CD1c-positive myeloid dendritic cell (primary cell): ENCODE measurements around the gene PLXNB2.
"Not testable (repeated sequence)": the region's sequence is repeated elsewhere in the genome, so short reads cannot be mapped to it uniquely, and the experiment has no call there.

ENCODE experiments used
- DNase-seq: peaks from one replicate; pipeline ENCODE4 v3.0.0-alpha.2; 2016; ENCODE audit errors: extremely low spot score

The PLXNB2 gene

DNA sequence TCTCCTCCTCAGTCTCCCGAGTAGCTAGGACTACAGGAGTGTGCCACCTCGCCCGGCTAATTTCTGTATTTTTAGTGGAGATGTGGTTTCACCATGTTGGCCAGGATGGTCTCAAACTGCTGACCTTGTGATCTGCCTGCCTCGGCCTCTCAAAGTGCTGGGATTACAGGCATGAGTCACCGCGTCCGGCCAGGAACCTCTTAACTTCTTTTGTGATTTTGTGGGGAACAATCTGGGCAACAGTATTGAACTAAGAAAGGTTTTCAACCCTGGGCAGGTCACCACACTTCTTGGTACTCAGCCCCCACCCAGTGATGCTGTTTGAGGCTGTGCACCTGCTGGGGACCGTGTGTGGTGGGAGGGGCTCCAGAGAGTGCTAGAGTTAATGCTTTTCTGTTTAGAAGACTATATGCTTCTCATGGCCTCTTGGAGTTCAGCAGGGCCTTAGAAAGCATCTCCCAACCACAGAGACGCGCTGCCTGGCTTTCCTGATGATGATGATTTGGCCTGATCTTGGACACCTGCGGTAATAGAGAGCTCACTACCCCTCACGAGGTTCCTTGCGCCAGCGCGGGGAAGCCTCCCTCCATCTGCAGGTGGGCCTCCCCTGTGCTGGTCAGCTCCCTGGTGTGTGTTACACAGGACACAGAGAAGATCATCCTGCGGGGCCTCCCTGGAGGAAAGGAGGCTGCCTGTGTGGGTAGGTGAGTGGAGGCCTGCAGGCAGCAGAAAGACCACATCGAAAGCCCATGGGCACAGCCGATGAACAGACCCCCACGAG, 18.2 kb upstream of the PLXNB2 start:
- no peak for DNase-seq

DNA sequence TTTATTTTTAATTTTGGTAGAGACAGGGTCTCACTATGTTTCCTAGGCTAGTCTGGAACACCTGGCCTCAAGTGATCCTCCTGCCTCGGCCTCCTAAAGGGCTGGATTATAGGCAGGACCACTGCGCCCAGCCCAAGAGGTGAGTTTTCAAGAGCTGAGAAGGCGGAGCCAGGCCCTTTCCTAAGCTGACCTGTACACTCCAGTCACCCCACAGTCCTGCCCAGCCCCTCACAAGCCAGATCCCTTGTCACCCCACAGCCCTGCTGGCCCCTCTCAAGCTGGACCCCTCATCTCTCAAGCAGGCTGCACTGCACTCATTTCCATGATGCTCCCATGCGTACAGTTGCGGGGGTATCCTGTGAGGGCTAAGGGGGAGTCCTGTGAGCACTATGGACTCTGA, 16.5 kb upstream of the PLXNB2 start:
- DNase-seq: no peak

DNA sequence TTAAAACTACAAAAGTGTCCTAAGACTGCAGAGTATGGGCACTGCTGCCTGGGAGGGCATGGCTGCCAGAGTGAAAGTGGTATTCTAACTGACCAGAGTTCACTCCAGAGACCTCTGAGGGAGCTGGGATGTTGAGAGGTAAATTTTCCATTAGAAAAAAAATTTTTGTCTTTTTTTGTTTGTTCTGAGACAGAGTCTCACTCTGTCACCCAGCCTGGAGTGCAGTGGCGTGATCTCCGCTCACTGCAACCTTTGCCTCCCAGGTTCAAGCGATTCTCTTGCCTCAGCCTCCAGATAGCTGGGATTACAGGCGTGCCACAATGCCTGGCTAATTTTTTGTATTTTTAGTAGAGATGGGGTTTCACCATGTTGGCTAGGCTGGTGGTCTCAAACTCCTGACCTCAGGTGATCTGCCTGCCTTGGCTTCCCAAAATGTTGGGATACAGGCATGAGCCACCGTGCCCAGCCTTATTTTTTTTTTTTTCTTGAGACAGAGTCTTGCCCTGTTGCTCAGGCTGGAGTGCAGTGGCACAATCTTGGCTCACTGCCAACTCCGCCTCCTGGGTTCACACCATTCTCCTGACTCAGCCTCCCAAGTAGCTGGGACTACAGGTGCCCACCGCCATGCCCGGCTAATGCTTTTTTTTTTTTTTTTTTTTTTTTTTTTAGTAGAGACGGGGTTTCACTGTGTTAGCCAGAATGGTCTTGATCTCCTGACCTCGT, 15.1 kb upstream of the PLXNB2 start:
- not testable (repeated sequence) for DNase-seq

DNA sequence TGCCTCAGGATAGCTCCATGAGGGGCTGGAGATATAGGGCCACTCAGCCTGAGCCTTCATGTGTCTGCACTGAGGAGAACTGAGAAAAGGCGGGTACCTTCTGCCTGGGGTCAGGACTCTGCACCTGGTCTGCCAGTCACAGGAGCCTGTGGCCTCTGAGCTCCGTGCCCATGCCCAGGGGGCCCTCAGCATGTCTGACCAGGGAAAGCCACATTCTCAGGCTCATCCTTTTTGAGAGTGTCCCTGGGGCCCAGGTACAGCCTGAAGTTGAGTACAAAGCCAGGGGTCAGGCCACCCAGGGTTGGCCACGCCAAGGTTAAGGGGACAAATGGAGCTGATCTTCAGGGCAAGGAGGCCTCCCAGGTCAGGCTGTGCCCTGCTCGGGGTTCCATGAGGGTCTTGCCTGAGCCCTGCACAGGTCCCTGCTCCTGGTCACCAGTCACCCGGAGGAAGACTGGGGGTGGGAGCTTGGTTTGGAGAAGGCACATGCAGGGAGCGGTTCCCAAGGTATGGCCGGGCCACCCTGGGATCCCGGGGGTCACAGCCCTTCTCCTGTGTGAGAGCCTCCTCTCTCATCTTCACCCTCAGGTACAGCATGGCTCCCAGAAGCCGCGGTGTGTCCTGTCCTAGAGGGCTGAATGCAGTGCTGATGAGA, 13.4 kb upstream of the PLXNB2 start:
- no peak for DNase-seq

DNA sequence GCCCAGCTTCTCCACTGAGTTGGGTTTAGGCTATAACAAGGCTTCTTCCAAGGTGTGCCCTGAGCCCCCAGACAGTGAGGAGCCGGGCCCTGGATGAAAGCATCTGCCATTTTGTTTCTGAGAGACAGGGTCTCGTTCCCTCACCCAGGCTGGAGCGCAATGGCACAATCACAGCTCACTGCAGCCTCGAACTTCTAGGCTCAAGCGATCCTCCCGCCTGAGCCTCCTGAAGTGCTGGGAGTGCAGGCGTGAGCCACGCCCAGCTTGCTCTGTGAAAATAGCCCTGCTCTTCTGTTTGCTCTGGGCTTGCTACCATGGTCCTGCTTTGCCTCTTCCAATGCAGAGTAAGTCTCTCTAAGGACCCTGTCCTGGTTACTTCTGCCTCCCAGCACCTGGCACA, 12.7 kb upstream of the PLXNB2 start:
- DNase-seq: no peak

GRCh38 chr22:50319503-50319951, 12.1 kb upstream of the PLXNB2 start:
- DNase-seq: no peak

- DNase-seq: no peak
These were observed 11.4 kb upstream of the PLXNB2 start for GRCh38 chr22:50318698-50319411.

DNA sequence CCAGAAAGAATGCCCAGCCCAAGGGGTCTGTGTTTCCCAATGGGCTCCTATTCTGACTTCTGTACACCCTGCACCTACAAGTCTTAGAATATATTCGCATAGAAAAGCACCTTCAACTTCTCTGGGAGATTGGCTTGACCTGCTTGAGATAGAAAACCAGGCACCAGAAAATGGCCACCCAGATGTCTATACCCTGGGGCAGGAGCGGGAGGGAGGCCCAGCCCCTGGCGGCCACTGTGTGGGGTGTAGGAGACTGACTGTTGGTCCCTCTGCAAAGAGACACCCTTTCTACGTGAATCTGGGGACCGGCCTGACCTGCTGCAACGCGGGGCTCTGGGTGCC, 10.9 kb upstream of the PLXNB2 start:
- no peak for DNase-seq

GRCh38 chr22:50317674-50318073, 10.2 kb upstream of the PLXNB2 start:
- DNase-seq: no peak

DNA sequence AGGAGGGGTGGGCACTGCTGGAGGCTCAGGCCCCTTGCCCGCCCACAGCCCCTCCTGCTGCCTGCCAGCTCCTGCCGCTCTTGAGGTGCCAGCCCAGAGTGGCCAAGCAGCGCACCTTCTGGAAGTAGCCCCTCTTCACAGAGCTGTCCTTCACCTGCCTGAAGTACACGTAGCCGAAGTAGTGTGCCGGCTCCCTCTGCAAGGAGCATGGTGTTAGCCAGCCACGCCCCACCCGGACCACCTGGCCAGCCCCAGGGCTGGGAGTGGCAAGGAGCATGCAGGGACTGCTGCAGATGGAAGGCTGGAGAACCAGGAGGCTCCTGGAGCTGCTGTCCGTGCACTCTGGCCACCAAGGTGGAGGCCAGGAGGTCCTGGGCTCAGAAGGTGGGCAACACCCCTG, 9.7 kb upstream of the PLXNB2 start:
- no peak for DNase-seq

DNA sequence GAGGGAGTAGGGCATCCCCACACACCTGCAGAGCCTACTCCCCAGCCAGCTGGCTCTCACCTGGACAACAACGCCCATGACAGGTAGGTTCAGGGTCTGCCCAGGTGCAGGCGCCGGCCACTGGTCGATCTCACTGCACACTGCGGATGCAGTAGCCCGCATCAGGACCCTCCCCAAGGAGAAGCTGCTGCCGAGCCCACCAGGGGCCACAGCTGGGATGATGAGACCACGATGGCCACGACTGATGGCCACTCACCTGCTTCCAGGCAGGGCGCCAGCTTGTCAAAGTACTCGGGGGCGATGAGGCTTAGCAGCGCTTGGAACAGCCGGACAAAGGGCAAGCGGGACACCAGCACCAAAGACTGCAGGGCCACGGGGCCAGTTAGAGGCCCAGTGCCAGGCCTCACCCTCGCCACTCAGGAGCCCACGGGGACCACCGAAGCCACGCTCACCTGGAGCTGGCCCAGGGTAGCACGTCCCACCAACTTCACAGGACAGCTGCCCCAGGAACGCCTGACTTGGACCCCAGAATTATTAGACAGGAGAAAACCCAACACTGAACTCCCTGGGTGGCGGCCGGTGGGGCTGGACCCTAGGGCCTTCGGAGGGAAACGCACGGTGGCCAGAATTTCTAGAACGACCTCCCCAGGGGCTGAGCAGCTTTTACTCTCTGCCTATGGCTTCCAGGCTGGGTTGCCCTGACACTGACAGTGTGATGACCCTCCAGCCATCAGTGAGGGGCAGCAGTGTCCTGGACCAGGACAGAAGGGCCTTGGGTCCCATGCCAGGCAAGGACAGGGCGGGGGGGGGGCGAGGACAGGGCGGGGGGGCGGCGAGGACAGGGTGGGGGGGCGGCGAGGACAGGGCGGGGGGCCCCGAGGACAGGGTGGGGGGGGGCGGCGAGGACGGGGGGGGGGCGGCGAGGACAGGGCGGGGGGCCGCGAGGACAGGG, 8.9 kb upstream of the PLXNB2 start:
- no peak for DNase-seq

DNA sequence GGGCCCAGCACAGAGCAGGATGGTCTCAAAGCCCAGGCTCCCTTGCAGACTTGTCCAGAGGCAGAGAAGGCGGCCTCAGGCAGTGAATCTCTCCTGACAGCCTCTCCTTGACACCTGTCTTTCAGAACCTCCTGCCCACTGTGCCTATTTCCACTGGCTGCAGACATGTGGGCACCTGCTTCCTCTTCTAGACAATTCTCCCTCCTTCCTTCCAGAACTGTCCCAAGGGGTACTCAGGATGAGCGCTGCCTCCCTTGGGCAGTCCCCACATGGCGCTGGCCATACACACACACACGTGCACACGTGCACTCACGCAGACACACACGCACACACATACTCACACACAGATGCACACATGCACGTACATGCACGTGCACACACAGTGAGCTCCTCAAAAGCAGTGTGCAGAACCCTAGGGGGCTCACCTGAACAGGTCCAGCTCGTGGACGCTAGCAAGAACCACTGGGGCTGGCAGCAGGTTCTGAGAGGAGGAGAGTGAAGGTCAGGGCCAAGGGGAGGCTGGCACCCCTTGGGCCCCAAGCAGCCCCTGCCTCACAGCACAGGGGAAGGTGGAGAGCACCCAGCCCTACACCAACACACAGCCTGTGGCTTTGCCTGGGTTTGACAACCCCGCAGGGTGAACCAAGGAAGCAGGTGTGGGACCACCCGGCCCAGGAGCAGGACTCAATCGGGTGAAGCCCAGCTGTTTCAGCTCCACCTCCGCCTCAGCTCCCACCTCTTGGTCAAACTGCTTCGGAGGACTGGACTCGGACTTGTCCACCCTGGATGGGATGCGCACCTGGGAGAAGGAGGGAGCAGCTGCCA, 8.1 kb upstream of the PLXNB2 start:
- no peak for DNase-seq

GRCh38 chr22:50314455-50315288, 7.2 kb upstream of the PLXNB2 start:
- DNase-seq: peak; percentile 69

DNA sequence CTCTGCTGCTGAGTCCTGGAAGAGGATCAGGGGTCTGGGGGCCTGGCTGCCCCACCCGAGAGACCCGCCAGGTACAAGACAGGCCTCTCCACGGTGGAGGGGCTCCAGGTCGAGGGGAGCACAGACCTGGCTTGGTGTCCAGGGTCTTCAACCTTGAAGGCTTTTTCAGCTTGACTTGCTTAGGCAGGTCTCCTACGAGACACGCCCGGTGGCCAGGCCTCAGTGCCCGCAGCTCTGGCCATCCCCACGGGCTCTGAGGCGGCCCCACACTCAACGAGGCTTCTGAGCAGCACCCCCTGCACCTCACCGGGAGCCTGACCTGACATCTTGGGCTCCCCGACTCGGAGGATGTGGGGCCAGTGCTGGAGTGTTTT, 6.6 kb upstream of the PLXNB2 start:
- DNase-seq: no peak

- no peak for DNase-seq
These were observed 6.2 kb upstream of the PLXNB2 start for GRCh38 chr22:50313600-50313999.

GRCh38 chr22:50313021-50313420, 5.6 kb upstream of the PLXNB2 start:
- DNase-seq: no peak

DNA sequence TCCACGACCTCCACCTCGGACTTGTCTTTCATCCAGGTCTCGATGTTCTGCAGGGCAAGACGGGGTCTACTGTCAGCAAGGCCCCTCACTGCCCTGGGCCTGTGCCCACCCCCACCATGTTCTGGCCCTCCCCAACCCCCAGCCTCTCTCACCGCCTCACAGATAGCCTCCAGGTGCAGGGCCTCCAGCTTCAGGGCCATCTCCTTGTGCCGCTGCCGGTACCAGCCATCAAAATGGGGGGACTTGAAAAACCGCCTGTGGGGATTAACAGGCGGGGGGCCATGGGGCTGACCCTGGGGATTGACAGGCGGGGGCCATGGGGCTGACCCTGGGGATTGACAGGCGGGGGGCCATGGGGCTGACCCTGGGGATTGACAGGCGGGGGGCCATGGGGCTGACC, 4.9 kb upstream of the PLXNB2 start:
- no peak for DNase-seq

GRCh38 chr22:50311606-50312351, 4.3 kb upstream of the PLXNB2 start:
- DNase-seq: no peak
